Peyer's patch (tissue), 4 donors: ENCODE results near the gene RAVER2. TPM values are rescaled to one million over a fixed set of nuclear protein-coding genes. Genes with fewer than 3 reads are reported as not detected.

Experiments
- DNase-seq, 3 donors: peaks; one replicate each; pipeline ENCODE4 v3.0.0-alpha.2; 2017 to 2019
- H3K27ac ChIP-seq, 4 donors: fragments of 200-600 bp; sonication (generic); one replicate each; pipeline ENCODE4 v1.5.1; 2016 to 2019
- H3K27me3 ChIP-seq, 2 donors: fragments of 200-600 bp; sonication (generic); one replicate each; pipeline ENCODE4 v1.5.1; 2019
- H3K36me3 ChIP-seq, 3 donors: fragments of 200-600 bp; sonication (generic); one replicate each; pipeline ENCODE4 v1.5.1; 2016 to 2019
- H3K4me1 ChIP-seq, 4 donors: fragments of 200-600 bp; sonication (generic); one replicate each; pipeline ENCODE4 v1.5.1; 2016 to 2019
- H3K4me3 ChIP-seq, 4 donors: fragments of 200-600 bp; sonication (generic); 1 replicate in 3 of 4; 2 replicates in 1 of 4; pipeline ENCODE4 v1.5.1; 2016 to 2019; ENCODE audit warnings: mild to moderate bottlenecking in 1 of 4
- H3K9me3 ChIP-seq, 4 donors: fragments of 200-600 bp; sonication (generic); one replicate each; pipeline ENCODE4 v1.5.1; 2016 to 2019; ENCODE audit warnings: mild to moderate bottlenecking in 1 of 4
- CTCF ChIP-seq, 6 experiments: fragments of 450-650 bp in 4 of 6; fragments of 200-600 bp in 2 of 6; sonication (generic) in 1 of 6; IDR thresholded peaks; one replicate each; pipeline ENCODE4 v1.5.1; 2017 to 2019; ENCODE audit warnings: antibody characterized with exemption in 6 of 6, mild to moderate bottlenecking in 3 of 6, moderate library complexity in 1 of 6
- POLR2A ChIP-seq, 2 donors: fragments of 450-650 bp; IDR thresholded peaks; one replicate each; pipeline ENCODE4 v1.5.1; 2017; ENCODE audit warnings: antibody characterized with exemption in 2 of 2, mild to moderate bottlenecking in 2 of 2, moderate library complexity in 2 of 2
- total RNA-seq, 4 donors: library from RNA; depleted of rRNA; stranded (reverse); fragments of >200 nt; gene quantifications; one replicate each; pipeline ENCODE4 v1.1.0, GENCODE V29; 2016

The RAVER2 gene
- total RNA-seq, 4 donors from 2014 or later = 26.4 to 51.5 (median 45.0) TPM

GRCh38 chr1:64880449-64880848, 135.6 kb downstream of the RAVER2 start:
- DNase-seq = no peak
- Histone ChIP-seq H3K9me3 (no peaks in the 10 kb centered on the region), H3K27ac (no peak overlapping the region), H3K4me1 (no peaks in the 10 kb centered on the region), H3K36me3 (peaks cover 0 to 43% (median 0%) of the 10 kb centered on the region in 3 donors), H3K27me3 (no peaks in the 10 kb centered on the region), H3K4me3 (no peak overlapping the region)
- TF ChIP-seq POLR2A (IDR thresholded peaks at IDR 0.05) = no peak
- TF ChIP-seq CTCF (IDR thresholded peaks at IDR 0.05) = no peak

GRCh38 chr1:64881281-64881680, 136.4 kb downstream of the RAVER2 start:
- no peak for DNase-seq
- Histone ChIP-seq H3K9me3 (no peaks in the 10 kb centered on the region), H3K27ac (no peak overlapping the region), H3K36me3 (peaks cover 0 to 34% (median 0%) of the 10 kb centered on the region in 3 donors), H3K4me1 (no peaks in the 10 kb centered on the region), H3K27me3 (no peaks in the 10 kb centered on the region), H3K4me3 (no peak overlapping the region)
- no peak for TF ChIP-seq POLR2A (IDR thresholded peaks at IDR 0.05)
- TF ChIP-seq CTCF (IDR thresholded peaks at IDR 0.05) = no peak

Other genes with a start within 250 kb of the RAVER2 start
- gene JAK1, start 221.5 kb downstream of the RAVER2 start, total RNA-seq = 100 to 1,000 TPM; 116 to 251 (median 126) TPM